ENCODE measurements around the gene MRPS15.
"Not testable (repeated sequence)": the region's sequence is repeated elsewhere in the genome, so short reads cannot be mapped to it uniquely, and the experiment has no call there.

Gene MRPS15

GRCh38 chr1:36486093-36486438, 21.9 kb upstream of the MRPS15 start:
- DNase-seq (ENCODE audit: extremely low spot score, insufficient read length, low read depth) (no peak), FAIRE-seq (no peak)

GRCh38 chr1:36484099-36484498, 19.9 kb upstream of the MRPS15 start:
- no peak for FAIRE-seq
- DNase-seq (ENCODE audit: extremely low spot score, insufficient read length, low read depth), result no peak

DNA sequence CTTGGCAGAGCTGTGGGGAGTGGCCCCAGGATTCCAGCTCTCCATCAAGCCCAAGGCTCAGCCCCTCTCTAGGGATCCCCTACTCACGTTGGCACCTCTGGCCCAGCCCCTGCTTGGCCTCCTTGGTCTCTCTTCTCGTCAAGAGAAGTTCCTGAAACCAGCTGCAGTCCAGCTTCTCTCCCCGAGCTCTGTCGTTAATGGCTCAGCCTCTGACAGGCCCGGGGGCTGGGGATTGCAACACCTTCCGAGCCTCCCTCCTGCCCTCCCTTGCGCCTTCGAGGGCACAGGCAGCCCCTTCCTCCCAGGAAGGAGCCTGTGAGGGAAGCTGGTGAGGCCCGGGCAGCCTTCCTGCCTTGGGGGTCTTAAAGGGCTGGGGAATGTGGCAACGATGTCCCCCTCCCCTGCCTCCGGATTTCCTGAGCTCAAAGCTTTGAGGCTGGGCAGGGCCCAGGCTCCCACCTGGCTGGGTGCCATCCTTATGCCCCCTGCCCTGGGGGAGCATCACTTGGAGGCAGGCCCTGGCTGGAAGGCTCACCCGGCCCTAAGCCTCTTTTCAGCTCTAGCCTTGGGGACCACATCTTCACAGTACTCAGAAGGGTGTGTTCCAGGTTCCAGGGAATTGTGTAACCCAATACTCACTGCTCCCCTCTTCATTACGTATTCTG, 18.7 kb upstream of the MRPS15 start, which contains the start of gene CSF3R:
TSS of gene CSF3R (minus strand) at position 190 of the 665 bp plus-strand sequence. CDS start 3,417 bp downstream, outside the sequence.
- FAIRE-seq (no peak), DNase-seq (ENCODE audit: extremely low spot score, insufficient read length, low read depth) (no peak)

DNA sequence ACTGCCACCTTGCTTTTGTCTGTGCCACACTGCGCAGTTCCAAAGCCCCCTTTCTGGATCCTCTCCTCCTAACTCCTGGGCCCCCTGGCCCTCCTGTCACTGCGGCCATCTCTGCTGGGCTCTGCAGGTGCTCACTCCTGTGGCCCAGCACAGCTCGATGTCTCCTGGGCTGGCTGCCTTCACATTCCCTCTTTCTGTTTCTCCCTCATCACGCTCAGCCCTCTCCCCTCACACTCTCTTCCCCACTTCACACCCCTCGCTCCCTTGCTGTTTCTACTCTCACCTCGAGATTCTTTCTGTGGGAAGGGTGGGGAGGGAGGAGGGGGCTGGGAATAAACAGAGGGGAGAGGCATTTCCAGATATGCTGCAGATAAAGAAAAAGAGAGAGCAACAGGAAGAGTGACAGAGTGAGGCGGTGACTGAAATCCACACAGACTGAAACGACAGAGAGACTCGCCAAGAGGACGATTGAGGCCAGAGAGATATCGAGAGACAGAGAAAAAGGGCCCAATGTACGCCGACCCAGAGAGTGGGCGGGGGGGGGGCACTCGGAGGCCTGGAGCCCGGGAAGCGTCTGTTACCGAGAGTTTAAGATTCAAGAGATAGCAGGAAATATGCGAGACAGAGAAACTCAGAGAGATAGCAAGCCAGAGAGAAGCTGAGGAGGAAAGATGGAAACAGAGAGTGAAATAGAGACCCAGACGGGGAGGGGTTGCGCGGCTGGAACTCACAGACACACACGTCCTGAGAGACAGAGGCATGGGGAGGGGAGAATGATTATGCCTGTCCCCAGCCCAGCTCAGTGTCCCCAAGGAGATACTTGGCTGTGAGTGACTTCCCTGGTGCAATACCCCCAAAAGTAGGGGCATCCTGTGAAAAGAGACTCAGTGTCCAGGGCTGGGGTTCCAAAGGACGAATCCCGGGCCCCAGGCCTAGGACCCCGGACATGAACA, 17.9 kb upstream of the MRPS15 start:
- no peak for FAIRE-seq
- DNase-seq (ENCODE audit: extremely low spot score, insufficient read length, low read depth), result no peak

- DNase-seq (ENCODE audit: extremely low spot score, insufficient read length, low read depth) (no peak), FAIRE-seq (no peak)
Measured at GRCh38 chr1:36481091-36481490, 16.9 kb upstream of the MRPS15 start.

- no peak for FAIRE-seq
- DNase-seq (ENCODE audit: extremely low spot score, insufficient read length, low read depth), result no peak
Measured at GRCh38 chr1:36480161-36480560, 16.0 kb upstream of the MRPS15 start.

- FAIRE-seq (no peak), DNase-seq (ENCODE audit: extremely low spot score, insufficient read length, low read depth) (no peak)
Measured at GRCh38 chr1:36479505-36480051, 15.4 kb upstream of the MRPS15 start.

- not testable (repeated sequence) for FAIRE-seq; DNase-seq (ENCODE audit: extremely low spot score, insufficient read length, low read depth)
Measured at GRCh38 chr1:36477615-36478014, 13.4 kb upstream of the MRPS15 start.

DNA sequence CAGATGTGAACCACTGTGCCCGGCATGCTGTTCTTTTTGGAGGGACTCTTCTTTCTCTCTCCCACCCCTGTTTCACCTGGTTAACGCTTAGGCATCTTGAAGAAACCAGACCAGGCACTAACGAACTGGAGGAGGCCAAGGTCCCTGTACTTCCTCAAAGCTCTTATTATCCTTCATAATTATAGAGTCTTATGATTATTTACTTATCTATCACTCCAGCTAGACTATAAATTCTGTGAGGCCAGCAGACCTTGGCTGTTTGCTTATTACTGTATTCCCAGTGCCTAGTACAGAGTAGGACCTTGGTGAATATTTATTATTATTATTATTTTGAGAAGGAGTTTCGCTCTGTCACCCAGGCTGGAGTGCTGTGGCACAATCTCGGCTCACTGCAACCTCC, 12.8 kb upstream of the MRPS15 start:
- DNase-seq (ENCODE audit: extremely low spot score, insufficient read length, low read depth) (no peak), FAIRE-seq (no peak)

DNA sequence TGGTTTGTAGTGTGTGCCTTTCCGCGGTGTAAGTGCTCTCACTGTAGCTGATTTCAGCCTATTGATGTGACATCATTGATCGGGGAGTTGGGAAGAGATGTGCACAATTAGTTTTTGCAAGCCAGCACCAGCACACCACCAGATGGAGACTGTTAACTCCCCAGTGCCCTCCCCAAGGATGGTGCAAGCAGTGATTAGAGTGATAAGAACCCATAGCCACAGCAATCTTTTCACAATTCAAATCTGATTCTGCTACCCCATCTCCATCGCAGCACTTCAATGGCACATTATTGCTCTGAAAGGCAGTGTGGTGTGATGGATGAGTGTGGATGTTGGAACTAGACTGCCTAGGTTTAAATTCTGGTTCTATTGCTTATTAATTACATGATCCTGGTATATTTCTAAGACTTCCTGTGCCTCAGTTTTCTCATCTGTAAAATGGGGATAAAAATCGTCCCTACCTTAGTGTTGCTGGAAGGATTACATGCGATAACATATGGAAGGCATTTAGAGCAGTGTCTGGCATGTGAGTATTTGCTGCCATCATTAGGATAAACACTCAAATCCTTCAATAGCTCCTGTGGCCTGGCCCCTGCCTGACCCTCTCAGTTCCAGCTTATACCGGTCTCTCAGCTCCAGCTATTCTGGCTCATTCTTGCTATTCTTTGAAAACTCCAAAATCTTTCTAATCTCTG, 11.9 kb upstream of the MRPS15 start:
- DNase-seq (ENCODE audit: extremely low spot score, insufficient read length, low read depth), result no peak
- FAIRE-seq, result no peak

GRCh38 chr1:36475341-36475740, 11.2 kb upstream of the MRPS15 start:
- no peak for FAIRE-seq

GRCh38 chr1:36472656-36473055, 8.5 kb upstream of the MRPS15 start:
- DNase-seq (ENCODE audit: extremely low spot score, insufficient read length, low read depth) (no peak), FAIRE-seq (no peak)

More at GRCh38 chr1:36475341-36475740, 11.2 kb upstream of the MRPS15 start:
- DNase-seq (ENCODE audit: extremely low spot score, insufficient read length, low read depth), result no peak

GRCh38 chr1:36471830-36472641, 7.9 kb upstream of the MRPS15 start:
- no peak for FAIRE-seq
- no peak for DNase-seq (ENCODE audit: extremely low spot score, insufficient read length, low read depth)

DNA sequence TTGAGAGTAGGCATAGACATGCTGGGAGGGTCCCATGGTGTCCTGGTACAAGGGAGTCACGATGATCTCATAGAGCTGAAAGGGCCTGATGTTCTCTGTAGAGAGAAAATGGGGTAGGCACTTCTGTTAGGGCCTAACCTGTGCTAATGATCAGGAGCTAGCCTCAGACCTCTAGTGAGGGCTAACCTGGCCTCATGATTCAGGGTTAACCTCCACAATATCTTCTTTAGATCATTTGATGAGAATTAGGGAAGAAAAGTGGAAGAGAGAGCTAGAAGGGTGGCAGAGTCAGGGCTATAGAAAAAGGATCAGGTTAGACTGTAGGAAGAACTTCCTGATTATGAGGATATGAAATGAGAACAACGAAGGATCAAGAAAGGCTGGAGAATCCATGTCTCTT, 5.0 kb upstream of the MRPS15 start:
- FAIRE-seq (no peak), DNase-seq (ENCODE audit: extremely low spot score, insufficient read length, low read depth) (no peak)

DNA sequence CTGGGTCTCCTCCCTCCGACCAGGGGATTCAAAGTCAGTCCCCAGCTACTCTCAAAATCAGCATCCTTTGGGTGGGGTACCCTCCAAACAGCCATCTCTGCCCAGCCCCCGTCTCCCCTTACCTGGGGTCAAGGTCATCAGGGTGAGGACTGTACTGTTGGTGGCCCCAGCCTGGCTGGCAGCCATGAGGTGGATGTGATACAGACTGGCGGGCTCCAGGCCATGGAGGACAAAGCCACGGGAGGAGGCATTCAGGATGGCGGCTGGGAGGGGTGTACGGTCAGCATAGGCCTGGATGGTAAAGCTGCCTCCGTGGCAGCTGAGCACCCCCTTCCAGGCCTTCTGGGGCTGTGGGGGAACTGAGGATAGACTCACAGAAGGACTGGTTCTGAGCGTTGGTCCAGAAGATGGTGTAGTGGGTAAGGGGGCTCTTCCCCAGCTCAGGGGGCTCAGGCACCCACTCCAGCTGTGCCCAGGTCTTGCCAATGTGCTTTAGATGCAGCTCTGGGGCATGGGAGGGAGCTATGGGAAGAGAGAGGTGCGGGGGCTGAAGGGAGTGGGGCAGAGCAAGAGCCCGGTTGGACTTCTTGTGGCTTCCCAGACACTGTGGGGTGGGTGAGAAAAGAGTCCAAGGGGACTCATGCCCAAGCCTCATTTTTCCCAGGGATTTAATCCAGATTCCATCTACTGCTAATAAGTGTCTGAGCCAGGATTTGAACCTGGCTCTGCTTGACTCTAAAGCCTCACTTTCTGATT, 3.7 kb upstream of the MRPS15 start:
- FAIRE-seq (no peak), DNase-seq (ENCODE audit: extremely low spot score, insufficient read length, low read depth) (no peak)

- FAIRE-seq, result no peak
Measured at GRCh38 chr1:36467027-36467410, 2.8 kb upstream of the MRPS15 start.

GRCh38 chr1:36466370-36467026, 2.3 kb upstream of the MRPS15 start:
- FAIRE-seq (no peak), DNase-seq (ENCODE audit: extremely low spot score, insufficient read length, low read depth) (no peak)

More at GRCh38 chr1:36467027-36467410, 2.8 kb upstream of the MRPS15 start:
- DNase-seq (ENCODE audit: extremely low spot score, insufficient read length, low read depth), result no peak

DNA sequence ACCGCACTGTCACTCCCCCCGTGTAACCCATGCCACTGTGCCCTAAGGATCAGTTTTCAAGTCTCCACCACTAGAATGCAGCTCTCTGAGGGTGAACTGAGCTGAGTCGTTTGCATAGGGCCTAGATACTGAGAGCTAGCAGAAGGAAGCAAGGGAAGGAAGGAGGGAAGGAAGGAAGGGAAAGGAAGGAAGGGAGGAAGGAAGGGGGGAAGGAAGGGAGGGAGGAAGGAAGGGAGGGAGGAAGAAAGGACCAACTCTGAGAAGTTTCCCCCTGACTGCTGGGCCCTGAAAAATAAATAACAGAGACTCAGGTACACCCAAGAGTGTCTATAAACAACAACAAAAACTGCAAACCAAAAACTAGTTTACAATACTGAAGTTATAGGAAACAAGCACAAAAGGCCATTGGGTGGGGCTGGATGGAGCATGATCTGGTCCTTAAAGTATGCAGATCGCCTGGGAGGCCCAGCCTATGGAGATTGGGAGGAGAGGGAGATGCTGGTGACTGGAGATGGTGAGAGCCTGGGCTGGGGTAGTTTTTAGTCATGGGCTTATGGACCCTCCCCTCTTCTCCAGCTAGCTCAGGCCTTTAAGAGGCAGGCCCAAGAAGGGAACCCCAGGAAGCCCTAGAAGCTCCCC, 1.7 kb upstream of the MRPS15 start:
- DNase-seq (ENCODE audit: extremely low spot score, insufficient read length, low read depth) (no peak), FAIRE-seq (no peak)
